NCI-H2227 (cell line): ENCODE measurements around the gene KIAA2012.
"Not testable (repeated sequence)": the region's sequence is repeated elsewhere in the genome, so short reads cannot be mapped to it uniquely, and the experiment has no call there.

Experiments
- DNase-seq: peaks from one replicate; lab custom pipeline; 2025; ENCODE audit not compliant: unreplicated experiment; lab: John Stamatoyannopoulos, UW

Gene KIAA2012

DNA sequence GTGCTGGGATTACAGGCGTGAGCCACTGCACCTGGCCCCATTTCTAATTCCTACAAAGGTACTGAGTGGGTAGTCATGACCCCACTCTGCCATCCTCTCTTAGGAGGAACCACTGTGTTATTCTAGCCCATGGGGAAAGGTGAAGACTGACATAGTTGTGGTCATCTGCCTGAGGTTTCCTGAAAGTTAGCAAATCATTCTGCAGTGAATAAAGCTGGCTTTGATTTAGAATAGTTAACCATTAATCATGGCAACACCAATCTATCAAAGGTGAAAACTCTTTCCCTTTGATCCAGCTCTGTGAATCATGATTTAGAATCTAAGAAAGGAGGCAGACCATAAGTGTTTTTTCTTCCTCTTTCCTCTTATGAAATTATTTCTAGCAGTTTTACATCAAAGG, 114.5 kb downstream of the KIAA2012 start:
- DNase-seq = no peak

DNA sequence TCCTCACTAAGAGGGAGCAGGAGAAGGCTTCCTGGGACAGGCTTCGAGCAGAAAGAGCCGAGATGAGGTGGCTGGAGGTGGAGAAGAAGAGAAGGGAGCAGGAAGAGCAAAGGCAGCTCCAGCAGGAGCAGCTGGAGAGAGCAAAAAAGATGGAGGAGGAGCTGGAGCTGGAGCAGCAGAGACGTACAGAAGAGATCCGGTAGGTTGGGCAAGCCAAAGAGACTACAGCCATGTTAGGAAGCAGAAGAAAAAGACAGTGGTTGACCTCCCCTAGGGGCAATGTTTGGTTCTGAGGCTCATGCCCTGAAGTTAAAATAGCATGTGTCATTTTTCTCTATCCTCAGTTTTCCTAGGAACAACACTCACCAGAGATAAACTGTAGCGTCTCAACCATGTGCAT, 120.2 kb downstream of the KIAA2012 start:
- no peak for DNase-seq

DNA sequence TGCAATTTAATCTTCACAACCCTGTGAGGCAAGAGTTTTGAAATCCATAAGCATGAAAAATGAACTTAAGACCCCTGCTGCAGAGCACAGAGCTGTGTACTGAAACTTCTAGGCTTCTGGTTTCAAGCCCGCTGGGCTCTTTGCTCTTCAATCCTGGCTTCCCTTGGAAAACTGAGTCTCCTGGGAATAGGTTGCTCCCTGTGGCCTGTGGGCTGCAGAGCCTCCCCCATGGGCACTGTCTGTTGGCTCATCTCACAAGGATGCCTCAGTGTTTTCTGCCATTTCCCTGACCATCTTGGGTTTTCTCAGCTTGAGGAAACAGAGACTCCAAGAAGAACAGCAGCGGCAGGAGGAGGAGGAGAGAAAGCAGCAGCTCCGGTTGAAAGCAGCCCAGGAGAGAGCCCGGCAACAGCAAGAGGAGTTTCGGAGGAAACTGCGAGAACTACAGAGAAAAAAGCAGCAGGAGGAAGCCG, 120.9 kb downstream of the KIAA2012 start:
- DNase-seq = no peak

DNA sequence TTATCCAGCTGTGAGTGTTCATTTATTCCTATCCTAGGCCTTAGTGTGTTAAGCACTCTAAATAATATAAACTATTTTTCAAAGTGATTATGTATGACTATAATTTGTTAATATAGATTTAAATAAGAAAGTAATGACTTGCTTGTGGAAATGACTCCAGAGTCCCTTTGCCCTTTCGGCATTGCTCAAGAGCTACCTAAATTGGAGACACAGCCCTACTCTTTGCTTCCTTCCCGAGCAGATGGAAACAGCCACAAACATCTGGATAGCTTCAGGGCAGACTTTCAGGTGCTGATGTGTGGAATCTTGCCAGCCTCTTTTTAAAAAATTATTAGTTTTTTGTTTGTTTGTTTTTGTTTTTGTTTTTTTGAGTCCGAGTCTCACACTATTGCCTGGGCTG, 121.4 kb downstream of the KIAA2012 start:
- DNase-seq = no peak

DNA sequence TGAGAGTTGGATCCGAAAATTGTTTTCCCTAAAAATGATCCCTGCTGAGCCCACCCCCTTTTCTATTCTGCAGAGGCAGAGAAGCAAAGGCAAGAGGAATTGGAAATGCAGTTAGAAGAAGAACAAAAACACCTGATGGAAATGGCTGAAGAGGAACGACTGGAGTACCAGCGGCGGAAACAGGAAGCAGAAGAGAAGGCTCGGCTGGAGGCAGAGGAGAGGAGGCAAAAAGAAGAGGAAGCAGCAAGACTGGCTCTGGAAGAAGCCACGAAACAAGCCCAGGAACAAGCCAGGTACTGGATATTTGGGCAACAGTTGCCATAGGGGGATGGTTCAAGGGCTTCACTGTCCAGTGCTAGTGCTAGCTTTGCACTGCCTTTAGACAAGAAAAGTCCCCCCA, 123.7 kb downstream of the KIAA2012 start:
- DNase-seq = no peak

DNA sequence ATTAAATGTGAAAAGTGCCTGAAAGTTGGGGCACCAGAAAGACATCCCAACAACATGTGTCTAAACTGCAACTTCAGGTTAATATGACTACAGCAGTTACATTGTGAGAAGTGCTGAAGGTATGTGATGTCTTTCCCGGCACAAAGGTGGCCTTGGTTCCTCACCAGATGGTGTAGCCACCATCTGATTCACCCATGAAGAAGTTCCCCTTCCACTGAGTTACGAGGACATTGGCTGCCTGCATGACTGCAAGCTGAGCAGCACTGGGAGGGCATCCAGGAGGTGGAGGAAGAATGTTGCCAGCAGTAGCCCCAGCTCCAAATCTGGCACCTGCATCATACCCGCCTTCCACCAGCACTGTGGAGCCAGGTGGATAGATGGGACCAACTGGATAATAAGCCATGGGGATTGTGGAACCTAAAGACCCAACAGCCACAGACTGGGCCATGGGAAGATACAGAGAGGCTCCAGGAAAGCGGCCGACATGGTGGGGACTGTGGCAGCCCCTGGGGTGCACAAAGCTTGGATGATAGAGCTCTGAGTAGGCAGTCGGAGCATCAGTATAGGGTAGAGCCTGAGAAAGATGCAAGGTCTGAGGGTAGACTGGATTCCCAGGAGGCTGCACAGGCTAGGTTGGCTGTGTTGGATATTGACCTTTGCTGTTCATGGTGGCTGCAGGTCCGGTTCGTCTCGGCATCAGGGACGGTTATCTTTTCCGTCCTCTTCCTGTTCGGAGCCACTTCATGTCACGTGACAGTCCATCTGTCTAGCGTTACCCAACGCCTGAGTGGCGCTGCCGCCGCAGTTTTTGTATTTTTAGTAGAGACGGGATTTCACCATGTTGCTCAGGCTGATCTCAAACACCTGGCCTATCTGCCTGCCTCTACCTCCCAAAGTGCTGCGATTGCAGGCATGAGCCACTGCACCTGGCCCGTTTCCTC, 128.4 kb downstream of the KIAA2012 start:
- no peak for DNase-seq

DNA sequence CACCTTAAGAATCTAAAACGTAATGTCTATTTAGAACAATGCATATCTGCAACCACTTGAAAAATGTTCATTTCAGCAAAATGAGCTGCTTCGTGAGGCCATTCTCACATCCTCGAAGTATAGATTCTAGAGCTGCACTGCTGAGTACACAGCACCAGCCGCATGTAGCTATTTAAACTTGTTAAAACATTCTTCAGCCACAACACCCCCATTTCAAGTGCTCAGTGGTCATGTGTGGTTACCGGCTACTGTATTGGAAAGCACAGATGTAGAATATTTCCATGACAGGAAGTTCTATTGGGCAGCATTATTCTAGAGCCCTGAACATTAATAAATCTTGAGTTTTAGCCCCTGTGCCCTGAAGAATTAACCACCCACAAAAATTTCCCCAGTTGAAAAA, 130.3 kb downstream of the KIAA2012 start:
- no peak for DNase-seq

DNA sequence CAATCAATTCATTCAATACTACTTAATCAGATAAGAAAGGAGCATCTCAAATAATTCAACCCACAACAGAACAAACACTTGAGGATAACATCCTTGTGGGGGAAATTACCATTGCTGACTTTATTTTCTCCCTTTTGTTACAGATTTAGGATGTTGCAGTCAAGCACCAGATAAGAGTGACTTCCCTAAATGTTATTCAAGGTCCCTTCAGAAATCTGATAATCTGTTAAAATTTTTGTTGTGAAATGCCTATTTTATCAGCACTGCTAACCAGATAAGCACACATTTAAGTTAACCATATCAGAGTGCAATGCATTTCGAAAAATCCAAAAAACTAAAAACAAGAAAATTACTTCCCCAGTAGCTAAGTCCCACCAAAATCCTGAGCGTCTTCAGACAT, 131.8 kb downstream of the KIAA2012 start:
- no peak for DNase-seq

DNA sequence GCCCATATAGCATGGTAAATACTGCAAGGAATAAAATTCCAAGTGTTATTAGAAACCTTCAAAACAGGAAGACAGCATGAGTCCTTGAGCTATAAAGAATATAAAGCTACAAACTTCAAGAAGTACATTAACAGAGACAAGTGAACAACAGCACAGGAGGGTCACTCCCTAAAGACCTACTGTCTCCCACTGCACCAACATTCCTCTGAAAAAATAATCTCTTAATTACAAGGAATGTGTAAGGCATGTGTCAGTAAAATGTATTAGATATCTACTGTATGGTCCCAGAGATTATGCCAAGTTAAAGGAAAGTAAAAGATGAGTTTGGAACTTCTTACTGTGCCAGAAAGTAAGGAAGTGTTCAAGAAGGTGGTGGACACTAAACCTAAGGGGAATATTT, 135.5 kb downstream of the KIAA2012 start:
- DNase-seq = no peak

DNA sequence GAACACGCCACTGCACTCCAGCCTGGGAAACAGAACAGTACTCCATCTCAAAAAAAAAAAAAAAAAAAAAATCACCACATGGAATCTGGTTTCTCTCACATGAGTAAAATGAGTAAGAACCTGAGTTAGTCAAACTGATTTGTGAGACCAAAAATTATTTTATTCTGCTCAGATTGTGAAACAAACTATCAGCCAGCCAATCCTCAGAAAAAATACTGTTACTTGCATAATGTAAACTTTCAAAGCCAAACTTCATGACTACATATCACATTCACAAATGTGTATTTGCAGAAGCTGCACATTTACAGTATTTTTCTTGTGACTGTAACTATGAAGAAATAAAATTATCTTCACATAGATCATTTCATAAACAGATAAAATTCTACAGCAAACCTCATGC, 142.1 kb downstream of the KIAA2012 start:
- DNase-seq = no peak

DNA sequence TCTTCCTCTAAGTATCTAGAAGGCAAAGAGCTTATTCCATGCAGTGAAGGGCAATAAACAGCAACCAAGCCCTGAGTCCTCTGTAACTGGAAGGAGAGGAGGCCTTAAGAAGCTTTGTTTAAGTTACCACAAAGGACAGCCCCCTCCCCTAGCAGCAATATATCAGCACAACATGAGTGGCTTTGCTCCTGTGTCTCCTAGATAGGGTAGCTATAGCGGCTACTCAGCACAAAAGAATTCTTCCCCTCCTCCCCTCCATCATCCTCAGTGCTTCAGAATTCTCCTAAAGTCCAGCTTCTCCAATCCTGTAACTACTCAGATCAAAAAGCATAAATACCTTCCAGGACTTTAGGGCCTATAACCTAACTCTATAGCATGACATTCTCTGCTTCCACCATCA, 148.8 kb downstream of the KIAA2012 start:
- DNase-seq = no peak

DNA sequence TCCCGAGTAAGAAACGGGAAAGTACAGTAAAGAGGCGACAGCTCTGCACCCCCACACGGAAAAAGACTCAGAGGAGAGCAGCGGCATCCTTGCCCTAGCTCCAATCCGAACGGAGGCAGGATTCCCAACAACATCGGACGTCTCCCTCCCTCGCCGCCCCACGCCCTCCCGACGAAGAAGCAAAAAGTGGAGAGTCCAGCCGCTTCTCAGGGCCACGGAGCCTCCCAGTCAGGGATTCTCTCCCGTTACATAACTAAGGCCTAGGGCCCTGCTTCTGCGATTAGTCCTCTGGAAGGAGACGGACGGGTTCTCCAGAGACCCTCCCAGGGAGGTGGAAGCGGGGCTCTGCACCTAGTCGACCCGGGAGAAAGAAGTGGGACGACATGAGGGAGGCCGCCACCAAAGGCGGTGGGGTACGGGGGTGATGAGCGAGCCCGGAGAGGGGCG, 164.8 kb downstream of the KIAA2012 start:
- peak; percentile 80 for DNase-seq

DNA sequence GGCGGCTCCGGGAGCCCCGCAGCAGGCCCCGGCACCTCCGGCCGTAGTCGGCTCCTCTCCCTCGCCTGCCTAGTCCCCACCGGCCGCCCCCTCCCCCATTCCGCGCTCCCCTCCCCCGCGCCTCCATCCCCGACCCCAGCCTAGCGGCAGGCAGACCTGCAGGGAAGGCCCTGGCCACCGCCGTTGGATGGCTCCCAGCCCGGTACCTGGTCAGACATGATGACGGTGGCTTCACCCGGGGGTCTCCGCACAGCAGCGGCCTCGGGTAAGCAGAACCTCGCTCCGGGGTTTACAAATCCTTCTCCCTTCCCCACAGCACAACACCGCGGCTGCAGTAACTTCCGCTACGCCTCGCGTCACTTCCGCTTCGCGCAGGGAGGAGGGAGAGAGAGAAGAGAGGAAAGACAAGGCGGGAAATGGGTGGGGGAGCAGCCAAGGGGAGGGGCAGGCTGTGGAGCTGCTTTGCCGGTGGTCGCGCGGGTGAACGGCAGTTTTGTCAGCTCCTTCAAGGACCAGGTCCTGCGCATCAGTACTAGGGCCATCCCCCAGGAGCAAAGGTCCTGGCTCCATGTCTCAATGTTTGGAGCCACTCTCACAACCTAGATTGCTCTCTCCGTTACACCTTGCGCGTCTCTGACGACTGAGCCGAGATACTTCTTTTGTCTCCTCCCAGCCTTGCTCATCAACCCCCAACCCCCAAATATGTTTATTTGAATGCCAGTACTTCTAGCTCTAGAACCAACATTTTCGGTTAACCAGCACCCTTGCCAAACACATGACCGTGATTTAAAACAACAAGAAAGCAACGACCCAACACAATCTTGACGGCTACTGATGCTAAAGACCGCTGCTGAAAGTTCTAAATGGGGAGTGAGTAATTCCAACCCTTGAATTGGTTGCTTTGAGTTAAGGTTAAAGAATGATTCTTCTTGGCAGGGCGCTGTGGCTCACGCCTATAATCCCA, 165.5 kb downstream of the KIAA2012 start, which contains the start of gene SUMO1:
SUMO1 (minus strand) TSS at position 364 of the 964 bp plus-strand sequence; CDS start at position 218, 146 bp downstream.
- DNase-seq = peak; percentile 98

DNA sequence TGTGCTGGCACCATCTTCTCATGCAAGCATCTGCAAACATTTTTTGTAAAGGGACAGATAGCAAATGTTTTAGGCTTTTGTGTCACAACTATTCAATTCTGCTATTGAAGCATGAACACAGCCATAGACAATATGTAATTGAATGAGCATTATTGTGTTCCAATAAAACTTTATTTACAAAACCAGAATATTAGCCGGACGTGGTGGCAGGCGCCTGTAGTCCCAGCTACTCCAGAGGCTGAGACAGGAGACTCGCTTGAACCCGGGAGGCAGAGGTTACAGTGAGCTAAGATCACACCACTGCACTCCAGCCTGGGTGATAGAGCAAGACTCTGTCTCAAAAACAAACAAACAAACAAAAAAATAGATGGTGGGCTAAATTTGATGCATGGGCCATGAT, 174.7 kb downstream of the KIAA2012 start:
- DNase-seq = not testable (repeated sequence)

DNA sequence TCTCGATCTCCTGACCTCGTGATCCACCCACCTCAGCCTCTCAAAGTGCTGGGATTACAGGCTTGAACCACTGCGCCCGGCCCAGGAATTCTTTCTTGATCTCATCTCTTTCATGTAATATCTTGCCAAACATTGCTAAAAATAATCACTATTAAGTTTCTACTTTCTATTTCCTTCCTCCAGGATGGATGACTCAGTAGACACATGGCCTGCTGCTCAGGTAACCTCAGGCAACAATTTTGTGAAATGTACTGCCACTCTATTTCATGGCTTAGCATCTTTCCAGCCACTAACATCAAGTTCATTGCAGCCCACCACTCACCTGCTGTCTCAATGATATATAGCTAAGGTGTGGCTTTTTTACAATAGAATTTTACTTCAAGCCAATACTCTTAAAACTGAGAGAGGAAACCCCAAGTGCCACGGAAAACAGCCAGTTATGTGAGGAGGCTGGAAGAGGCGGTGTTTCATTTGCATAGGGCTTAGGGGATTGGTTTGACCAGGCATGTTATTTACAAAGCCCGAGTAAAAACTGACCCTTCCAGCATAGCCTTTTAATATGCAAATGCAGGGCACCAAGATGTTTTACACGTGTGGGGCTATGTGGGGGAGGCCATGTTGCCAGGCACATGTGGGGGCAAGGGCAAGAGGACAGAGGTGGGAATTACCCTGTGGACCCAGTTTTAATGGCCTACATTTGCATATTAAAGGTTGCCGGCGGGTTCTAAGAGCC, 176.6 kb downstream of the KIAA2012 start:
- no peak for DNase-seq

DNA sequence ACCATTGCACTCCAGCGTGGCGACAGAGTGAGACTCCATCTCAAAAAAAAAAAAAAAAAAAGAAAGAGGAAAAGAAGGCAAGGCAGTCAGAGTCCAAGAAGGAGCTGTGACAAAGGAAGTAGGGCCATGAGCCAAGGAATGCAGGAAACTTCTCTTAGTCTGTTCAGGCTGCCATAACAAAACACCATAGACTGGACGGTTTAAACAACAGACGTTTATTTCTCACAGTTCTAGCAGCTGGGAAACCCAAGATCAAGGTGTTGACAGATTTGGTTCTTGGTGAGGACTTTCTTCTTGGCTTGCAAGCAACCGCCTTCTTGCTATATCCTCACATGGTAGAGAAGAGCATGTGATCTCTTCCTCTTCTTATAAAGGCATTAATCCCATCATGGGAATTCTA, 178.4 kb downstream of the KIAA2012 start:
- DNase-seq = no peak
